ENCODE data around the gene KRTAP5-2.

GRCh38 chr11:1565173-1565903, 32.8 kb downstream of the KRTAP5-2 start:
- TF ChIP-seq ZNF274 (IDR thresholded peaks at IDR 0.05; ENCODE audit: low read depth, low read length) = no peak
- TF ChIP-seq YY1 (IDR thresholded peaks at IDR 0.05; ENCODE audit: insufficient read depth, insufficient read length) = no peak
- TF ChIP-seq SUZ12 (IDR thresholded peaks at IDR 0.05; ENCODE audit: extremely low read depth, insufficient read depth, insufficient read length) = no peak

Measured in NT2/D1 (cell line).